A549 (cell line): ENCODE results near the gene PLEKHH1.

ENCODE experiments used
- BHLHE40 ChIP-seq: IDR thresholded peaks from 2 replicates; pipeline ENCODE4 v1.6.1; 2012; ENCODE audit warnings: low read depth, low read length, inconsistent platforms
- CHD2 ChIP-seq: fragments of 150-350 bp; IDR thresholded peaks from 2 replicates; pipeline ENCODE4 v1.6.1; 2014; ENCODE audit warnings: low read length; ENCODE audit not compliant: partially characterized antibody
- CTCF ChIP-seq: fragments of >200 bp; sonication (Bioruptor Twin); formaldehyde crosslinking; IDR thresholded peaks from 3 replicates; pipeline ENCODE4 v1.5.1; 2016
- EP300 ChIP-seq, 2 experiments: fragments of >200 bp; sonication (Bioruptor Twin); formaldehyde crosslinking; IDR thresholded peaks; 2 replicates in 1 of 2; 3 replicates in 1 of 2; pipeline ENCODE4 v1.6.1; 2016 to 2017
- ESRRA ChIP-seq: fragments of 150-350 bp; IDR thresholded peaks from 2 replicates; pipeline ENCODE4 v1.6.1; 2014; ENCODE audit warnings: mild to moderate bottlenecking, low read length, borderline replicate concordance
- HDAC2 ChIP-seq: fragments of 200-600 bp; sonication (generic); IDR thresholded peaks from 2 replicates; pipeline ENCODE4 v1.6.1; 2016
- HOXA7 ChIP-seq: fragments of 250-450 bp; sonication (Bioruptor Pico); IDR thresholded peaks from 2 replicates; pipeline ENCODE4 v1.5.0; 2020; ENCODE audit warnings: mild to moderate bottlenecking, moderate library complexity
- POLR2A ChIP-seq: IDR thresholded peaks from 2 replicates; pipeline ENCODE4 v1.6.1; 2012; ENCODE audit warnings: mild to moderate bottlenecking, low read length
- REST ChIP-seq: fragments of 200-600 bp; sonication (generic); IDR thresholded peaks from 2 replicates; pipeline ENCODE4 v1.6.1; 2016; ENCODE audit warnings: antibody characterized with exemption, mild to moderate bottlenecking, moderate library complexity
- SMC3 ChIP-seq: fragments of >200 bp; sonication (Bioruptor Twin); formaldehyde crosslinking; IDR thresholded peaks from 3 replicates; pipeline ENCODE4 v1.6.1; 2018; ENCODE audit warnings: inconsistent platforms
- USF2 ChIP-seq: fragments of 450-650 bp; IDR thresholded peaks from 2 replicates; pipeline ENCODE4 v1.6.1; 2014; ENCODE audit warnings: antibody characterized with exemption

GRCh38 chr14:67508956-67509355 lies 24.1 kb upstream of the PLEKHH1 start:
- no peak for TF ChIP-seq HOXA7
- TF ChIP-seq CTCF: no peak
- no peak for TF ChIP-seq REST
- TF ChIP-seq POLR2A: no peak
- no peak for TF ChIP-seq HDAC2
- no peak for TF ChIP-seq USF2
- TF ChIP-seq ESRRA: no peak
- TF ChIP-seq CHD2: no peak
- TF ChIP-seq SMC3: no peak
- TF ChIP-seq EP300 (IDR thresholded peaks at IDR 0.05): no peak
- TF ChIP-seq BHLHE40: no peak
